ENCODE measurements around the gene SLC35C1.

SLC35C1 gene

GRCh38 chr11:45804761-45805304, at the start of gene SLC35C1:
SLC35C1 (plus strand) TSS chr11:45805149; CDS start chr11:45805802, 653 bp downstream.
- H3K27ac ChIP-seq (ENCODE audit: low read length), result no peak within 1 kb of the TSS
- H3K4me1 ChIP-seq (ENCODE audit: control insufficient read depth, insufficient read depth, low read length), result peaks cover 6% of the 10 kb centered on the region
- no CpG with 5 or more reads among the region's 49 CpGs for WGBS (ENCODE audit: insufficient coverage, insufficient read length)
- H3K9me3 ChIP-seq (ENCODE audit: control insufficient read depth, insufficient read depth, low read length), result no peaks in the 10 kb centered on the region
- peak within 1 kb of the TSS; percentile 57 for H3K4me3 ChIP-seq (ENCODE audit: low read length)
- H3K36me3 ChIP-seq (ENCODE audit: control insufficient read depth, insufficient read depth, low read length), result no peaks in the 10 kb centered on the region
- DNase-seq (ENCODE audit: low read depth, low spot score), result no peak
- H3K27me3 ChIP-seq (ENCODE audit: control insufficient read depth, insufficient read depth, low read length), result peaks cover 2% of the 10 kb centered on the region; the same call in 1 of the 2 replicates

- H3K27ac ChIP-seq (ENCODE audit: low read length), result no peak overlapping the region
- H3K4me1 ChIP-seq (ENCODE audit: control insufficient read depth, insufficient read depth, low read length), result peaks cover 4% of the 10 kb centered on the region
- no CpG with 5 or more reads among the region's 14 CpGs for WGBS (ENCODE audit: insufficient coverage, insufficient read length)
- no peak overlapping the region for H3K4me3 ChIP-seq (ENCODE audit: low read length)
- H3K36me3 ChIP-seq (ENCODE audit: control insufficient read depth, insufficient read depth, low read length), result no peaks in the 10 kb centered on the region
- H3K27me3 ChIP-seq (ENCODE audit: control insufficient read depth, insufficient read depth, low read length), result no peaks in the 10 kb centered on the region
- DNase-seq (ENCODE audit: low read depth, low spot score), result no peak
- H3K9me3 ChIP-seq (ENCODE audit: control insufficient read depth, insufficient read depth, low read length), result no peaks in the 10 kb centered on the region
Observed at GRCh38 chr11:45755281-45755859, 49.6 kb upstream of the SLC35C1 start.

GRCh38 chr11:45756384-45757010, 48.5 kb upstream of the SLC35C1 start:
- Histone ChIP-seq H3K27ac (ENCODE audit: low read length) (no peak overlapping the region), H3K27me3 (ENCODE audit: control insufficient read depth, insufficient read depth, low read length) (no peaks in the 10 kb centered on the region), H3K4me1 (ENCODE audit: control insufficient read depth, insufficient read depth, low read length) (peaks cover 2% of the 10 kb centered on the region), H3K36me3 (ENCODE audit: control insufficient read depth, insufficient read depth, low read length) (no peaks in the 10 kb centered on the region), H3K9me3 (ENCODE audit: control insufficient read depth, insufficient read depth, low read length) (no peaks in the 10 kb centered on the region), H3K4me3 (ENCODE audit: low read length) (no peak overlapping the region)
- DNase-seq (ENCODE audit: low read depth, low spot score), result no peak
- WGBS (ENCODE audit: insufficient coverage, insufficient read length), result no CpG with 5 or more reads among the region's 13 CpGs

- no peak overlapping the region for H3K27ac ChIP-seq (ENCODE audit: low read length)
- no peak overlapping the region for H3K4me3 ChIP-seq (ENCODE audit: low read length)
- H3K4me1 ChIP-seq (ENCODE audit: control insufficient read depth, insufficient read depth, low read length), result peaks cover 2% of the 10 kb centered on the region
- DNase-seq (ENCODE audit: low read depth, low spot score), result no peak
- H3K27me3 ChIP-seq (ENCODE audit: control insufficient read depth, insufficient read depth, low read length), result no peaks in the 10 kb centered on the region
- WGBS (ENCODE audit: insufficient coverage, insufficient read length), result no CpG with 5 or more reads among the region's 7 CpGs
- no peaks in the 10 kb centered on the region for H3K9me3 ChIP-seq (ENCODE audit: control insufficient read depth, insufficient read depth, low read length)
- no peaks in the 10 kb centered on the region for H3K36me3 ChIP-seq (ENCODE audit: control insufficient read depth, insufficient read depth, low read length)
Observed at GRCh38 chr11:45757672-45758071, 47.3 kb upstream of the SLC35C1 start.

- Histone ChIP-seq H3K9me3 (ENCODE audit: control insufficient read depth, insufficient read depth, low read length) (no peaks in the 10 kb centered on the region), H3K36me3 (ENCODE audit: control insufficient read depth, insufficient read depth, low read length) (no peaks in the 10 kb centered on the region), H3K4me1 (ENCODE audit: control insufficient read depth, insufficient read depth, low read length) (no peaks in the 10 kb centered on the region), H3K27ac (ENCODE audit: low read length) (no peak overlapping the region), H3K4me3 (ENCODE audit: low read length) (no peak overlapping the region), H3K27me3 (ENCODE audit: control insufficient read depth, insufficient read depth, low read length) (no peaks in the 10 kb centered on the region)
- DNase-seq (ENCODE audit: low read depth, low spot score), result no peak
- WGBS (ENCODE audit: insufficient coverage, insufficient read length), result no CpG with 5 or more reads among the region's 6 CpGs
Observed at GRCh38 chr11:45761659-45762058, 43.3 kb upstream of the SLC35C1 start.

GRCh38 chr11:45765107-45765668, 39.8 kb upstream of the SLC35C1 start:
- Histone ChIP-seq H3K27ac (ENCODE audit: low read length) (no peak overlapping the region), H3K4me1 (ENCODE audit: control insufficient read depth, insufficient read depth, low read length) (no peaks in the 10 kb centered on the region), H3K9me3 (ENCODE audit: control insufficient read depth, insufficient read depth, low read length) (no peaks in the 10 kb centered on the region), H3K36me3 (ENCODE audit: control insufficient read depth, insufficient read depth, low read length) (no peaks in the 10 kb centered on the region), H3K4me3 (ENCODE audit: low read length) (no peak overlapping the region), H3K27me3 (ENCODE audit: control insufficient read depth, insufficient read depth, low read length) (no peaks in the 10 kb centered on the region)
- DNase-seq (ENCODE audit: low read depth, low spot score), result no peak
- WGBS (ENCODE audit: insufficient coverage, insufficient read length), result no CpG with 5 or more reads among the region's 8 CpGs

- no CpG with 5 or more reads among the region's 4 CpGs for WGBS (ENCODE audit: insufficient coverage, insufficient read length)
- Histone ChIP-seq H3K36me3 (ENCODE audit: control insufficient read depth, insufficient read depth, low read length) (no peaks in the 10 kb centered on the region), H3K27me3 (ENCODE audit: control insufficient read depth, insufficient read depth, low read length) (no peaks in the 10 kb centered on the region), H3K4me3 (ENCODE audit: low read length) (no peak overlapping the region), H3K9me3 (ENCODE audit: control insufficient read depth, insufficient read depth, low read length) (no peaks in the 10 kb centered on the region), H3K27ac (ENCODE audit: low read length) (no peak overlapping the region), H3K4me1 (ENCODE audit: control insufficient read depth, insufficient read depth, low read length) (no peaks in the 10 kb centered on the region)
- DNase-seq (ENCODE audit: low read depth, low spot score), result no peak
Observed at GRCh38 chr11:45765836-45766235, 39.1 kb upstream of the SLC35C1 start.

- Histone ChIP-seq H3K36me3 (ENCODE audit: control insufficient read depth, insufficient read depth, low read length) (no peaks in the 10 kb centered on the region), H3K4me1 (ENCODE audit: control insufficient read depth, insufficient read depth, low read length) (no peaks in the 10 kb centered on the region), H3K4me3 (ENCODE audit: low read length) (no peak overlapping the region), H3K9me3 (ENCODE audit: control insufficient read depth, insufficient read depth, low read length) (no peaks in the 10 kb centered on the region), H3K27me3 (ENCODE audit: control insufficient read depth, insufficient read depth, low read length) (no peaks in the 10 kb centered on the region; the same call in 1 of the 2 replicates), H3K27ac (ENCODE audit: low read length) (no peak overlapping the region)
- no CpG with 5 or more reads among the region's 7 CpGs for WGBS (ENCODE audit: insufficient coverage, insufficient read length)
- no peak for DNase-seq (ENCODE audit: low read depth, low spot score)
Observed at GRCh38 chr11:45766469-45766868, 38.5 kb upstream of the SLC35C1 start.

- H3K27ac ChIP-seq (ENCODE audit: low read length), result no peak overlapping the region
- H3K36me3 ChIP-seq (ENCODE audit: control insufficient read depth, insufficient read depth, low read length), result no peaks in the 10 kb centered on the region
- peaks cover 3% of the 10 kb centered on the region; the same call in 1 of the 2 replicates for H3K27me3 ChIP-seq (ENCODE audit: control insufficient read depth, insufficient read depth, low read length)
- H3K9me3 ChIP-seq (ENCODE audit: control insufficient read depth, insufficient read depth, low read length), result no peaks in the 10 kb centered on the region
- WGBS (ENCODE audit: insufficient coverage, insufficient read length), result no CpG with 5 or more reads among the region's 5 CpGs
- H3K4me1 ChIP-seq (ENCODE audit: control insufficient read depth, insufficient read depth, low read length), result no peaks in the 10 kb centered on the region
- H3K4me3 ChIP-seq (ENCODE audit: low read length), result no peak overlapping the region
- DNase-seq (ENCODE audit: low read depth, low spot score), result no peak
Observed at GRCh38 chr11:45768486-45768885, 36.5 kb upstream of the SLC35C1 start.

GRCh38 chr11:45769960-45770359, 35.0 kb upstream of the SLC35C1 start:
- Histone ChIP-seq H3K9me3 (ENCODE audit: control insufficient read depth, insufficient read depth, low read length) (no peaks in the 10 kb centered on the region), H3K27ac (ENCODE audit: low read length) (no peak overlapping the region), H3K27me3 (ENCODE audit: control insufficient read depth, insufficient read depth, low read length) (peaks cover 3% of the 10 kb centered on the region; the same call in 1 of the 2 replicates), H3K4me1 (ENCODE audit: control insufficient read depth, insufficient read depth, low read length) (no peaks in the 10 kb centered on the region), H3K36me3 (ENCODE audit: control insufficient read depth, insufficient read depth, low read length) (no peaks in the 10 kb centered on the region), H3K4me3 (ENCODE audit: low read length) (no peak overlapping the region)
- no CpG with 5 or more reads among the region's 5 CpGs for WGBS (ENCODE audit: insufficient coverage, insufficient read length)
- no peak for DNase-seq (ENCODE audit: low read depth, low spot score)
